HG03159 (cell line): ENCODE measurements around the gene PLA2R1.
A peak's percentile ranks its signal among the peaks of the same experiment; 100 is the strongest.
"Not testable (repeated sequence)": the region's sequence is repeated elsewhere in the genome, so short reads cannot be mapped to it uniquely, and the experiment has no call there.

Experiments
- ATAC-seq: cut with Tn5 transposase; IDR thresholded peaks from one replicate; pipeline ENCODE4 v1.9.1; 2021; ENCODE audit warnings: mild to moderate bottlenecking, moderate library complexity; ENCODE audit not compliant: unreplicated experiment

Gene PLA2R1

GRCh38 chr2:159984034-159984433, 78.4 kb downstream of the PLA2R1 start:
- ATAC-seq, result no peak

GRCh38 chr2:159982842-159983785, 79.3 kb downstream of the PLA2R1 start:
- ATAC-seq, result no peak

- no peak for ATAC-seq
Measured at GRCh38 chr2:159982270-159982669, 80.1 kb downstream of the PLA2R1 start.

GRCh38 chr2:159976527-159977160, 85.8 kb downstream of the PLA2R1 start:
- ATAC-seq, result no peak

GRCh38 chr2:159973325-159973724, 89.1 kb downstream of the PLA2R1 start:
- ATAC-seq, result no peak

GRCh38 chr2:159971365-159972152, 90.9 kb downstream of the PLA2R1 start:
- ATAC-seq, result peak; percentile 47

- not testable (repeated sequence) for ATAC-seq
Measured at GRCh38 chr2:159970548-159970947, 91.9 kb downstream of the PLA2R1 start.

GRCh38 chr2:159968279-159968900, 94.0 kb downstream of the PLA2R1 start:
- peak; percentile 36 for ATAC-seq

- peak; percentile 79 for ATAC-seq
Measured at GRCh38 chr2:159963700-159964099, 98.7 kb downstream of the PLA2R1 start.

GRCh38 chr2:159962513-159962912, 99.9 kb downstream of the PLA2R1 start:
- ATAC-seq, result not testable (repeated sequence)

GRCh38 chr2:159961451-159961850, 101.0 kb downstream of the PLA2R1 start:
- no peak for ATAC-seq

- no peak for ATAC-seq
Measured at GRCh38 chr2:159961037-159961436, 101.4 kb downstream of the PLA2R1 start.

GRCh38 chr2:159960414-159960813, 102.0 kb downstream of the PLA2R1 start:
- no peak for ATAC-seq

GRCh38 chr2:159959136-159959535, 103.3 kb downstream of the PLA2R1 start:
- no peak for ATAC-seq

GRCh38 chr2:159953136-159953823, 109.1 kb downstream of the PLA2R1 start:
- ATAC-seq, result no peak

- ATAC-seq, result no peak
Measured at GRCh38 chr2:159946326-159946999, 116.0 kb downstream of the PLA2R1 start.

- no peak for ATAC-seq
Measured at GRCh38 chr2:159944874-159945273, 117.5 kb downstream of the PLA2R1 start.

- ATAC-seq, result no peak
Measured at GRCh38 chr2:159942146-159942545, 120.3 kb downstream of the PLA2R1 start.

GRCh38 chr2:159941729-159942128, 120.7 kb downstream of the PLA2R1 start:
- ATAC-seq, result no peak

GRCh38 chr2:159939946-159940345, 122.5 kb downstream of the PLA2R1 start:
- peak; percentile 85 for ATAC-seq
